GM21515 (cell line): ENCODE results near the gene C1orf87.

Source experiments
- ATAC-seq: cut with Tn5 transposase; IDR thresholded peaks from one replicate; pipeline ENCODE4 v1.9.1; 2021; ENCODE audit not compliant: unreplicated experiment

The C1orf87 gene

GRCh38 chr1:60073605-60074278 lies at the start of gene C1orf87:
C1orf87 (minus strand) TSS chr1:60073770; CDS start chr1:60072643, 1,127 bp downstream.
- no peak for ATAC-seq

GRCh38 chr1:60118085-60118484 lies 44.5 kb upstream of the C1orf87 start:
- ATAC-seq: no peak

GRCh38 chr1:60114745-60115318 lies 41.3 kb upstream of the C1orf87 start:
- no peak for ATAC-seq

DNA sequence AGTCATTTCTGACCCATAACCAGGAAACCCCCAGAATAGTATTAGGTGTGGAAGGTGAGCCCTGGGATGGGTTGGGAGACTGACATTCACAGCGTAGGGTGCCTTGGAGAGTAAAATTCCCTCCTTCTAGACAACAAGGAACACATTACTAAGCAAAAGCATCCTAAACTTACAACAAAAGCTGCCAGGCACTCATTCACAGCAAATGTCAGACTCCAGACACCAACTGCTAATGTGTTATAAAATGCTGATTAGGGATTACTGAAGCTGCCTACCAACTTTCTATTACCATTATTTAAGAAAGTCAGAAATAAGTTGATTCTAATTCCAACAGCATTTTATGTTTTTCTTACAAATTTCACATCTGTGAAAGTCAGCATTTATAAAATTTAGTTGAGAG lies 40.0 kb upstream of the C1orf87 start:
- no peak for ATAC-seq

DNA sequence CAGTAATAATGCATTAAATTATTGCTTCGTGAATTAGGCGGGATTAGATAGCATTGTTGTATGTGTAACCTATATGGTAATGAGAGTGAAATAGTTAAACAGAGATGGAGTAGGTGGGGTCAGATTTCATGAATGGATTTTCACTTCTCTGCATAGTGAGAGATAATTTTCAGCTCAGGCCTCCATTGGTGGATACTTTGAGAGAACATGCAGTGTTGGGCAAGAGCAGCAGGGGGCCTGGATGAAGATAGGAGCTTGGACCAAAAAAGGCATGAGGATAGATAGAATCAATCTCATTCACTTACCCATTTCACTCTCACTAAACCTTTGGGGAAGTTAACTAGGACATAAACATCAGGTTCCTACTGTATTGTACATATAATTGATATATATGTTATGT lies 39.5 kb upstream of the C1orf87 start:
- ATAC-seq: no peak

- ATAC-seq: no peak
These were observed 38.1 kb upstream of the C1orf87 start for GRCh38 chr1:60111716-60112115.

DNA sequence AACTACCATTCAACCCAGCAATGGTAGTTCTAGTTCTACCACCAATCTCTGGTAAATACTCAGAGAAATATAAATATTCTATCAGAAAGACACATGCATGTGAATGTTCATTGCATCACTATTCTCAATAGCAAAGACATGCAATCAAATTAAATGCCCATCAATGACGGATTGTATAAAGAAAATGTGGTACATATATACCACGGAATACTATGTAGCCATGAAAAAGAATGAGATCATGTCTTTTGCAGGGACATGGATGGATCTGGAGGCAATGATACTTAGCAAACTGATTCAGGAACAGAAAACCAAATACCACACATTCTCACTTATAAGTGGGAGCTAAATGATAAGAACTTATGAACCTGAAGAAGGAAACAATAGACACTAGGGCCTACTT lies 37.5 kb upstream of the C1orf87 start:
- no peak for ATAC-seq

- ATAC-seq: no peak
These were observed 34.6 kb upstream of the C1orf87 start for GRCh38 chr1:60108196-60108595.

- no peak for ATAC-seq
These were observed 29.6 kb upstream of the C1orf87 start for GRCh38 chr1:60103186-60103585.

DNA sequence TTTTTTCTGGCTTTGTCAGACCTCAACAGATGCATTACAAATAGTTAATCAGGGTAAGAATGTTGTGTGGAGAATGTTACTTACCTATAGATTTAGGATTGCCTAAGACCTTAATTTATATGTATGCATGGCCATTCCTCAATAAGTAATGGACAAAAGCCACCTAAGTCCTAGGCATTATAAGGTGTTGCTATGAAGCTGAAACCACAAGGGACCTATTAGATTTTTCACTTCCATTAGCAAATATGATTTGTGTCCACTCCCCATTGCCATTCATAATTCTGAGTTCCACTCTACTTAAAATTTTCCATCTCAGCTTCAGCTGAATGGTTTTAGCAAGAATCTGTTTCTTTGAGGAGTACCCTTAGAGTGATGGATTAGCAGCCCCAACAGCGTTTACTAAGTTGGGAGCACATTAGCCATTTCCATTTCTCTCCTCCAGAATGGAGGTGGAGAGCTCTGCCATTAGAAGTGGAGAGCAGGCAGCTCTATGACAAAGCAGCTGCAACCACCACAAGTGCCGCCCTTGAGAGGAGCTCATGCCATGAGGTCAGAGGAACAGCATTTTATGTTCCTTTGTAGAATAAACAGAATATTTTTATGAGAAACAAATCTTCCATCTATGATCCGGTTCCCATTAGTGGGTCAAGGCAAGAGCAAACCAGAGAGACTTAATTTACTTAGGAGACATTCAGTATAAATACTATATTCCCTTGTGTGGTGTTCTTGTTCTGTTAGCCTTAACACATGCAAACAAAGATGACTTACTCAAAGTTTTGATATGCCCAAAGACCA lies 28.9 kb upstream of the C1orf87 start:
- no peak for ATAC-seq

GRCh38 chr1:60101516-60101915 lies 27.9 kb upstream of the C1orf87 start:
- ATAC-seq: no peak

DNA sequence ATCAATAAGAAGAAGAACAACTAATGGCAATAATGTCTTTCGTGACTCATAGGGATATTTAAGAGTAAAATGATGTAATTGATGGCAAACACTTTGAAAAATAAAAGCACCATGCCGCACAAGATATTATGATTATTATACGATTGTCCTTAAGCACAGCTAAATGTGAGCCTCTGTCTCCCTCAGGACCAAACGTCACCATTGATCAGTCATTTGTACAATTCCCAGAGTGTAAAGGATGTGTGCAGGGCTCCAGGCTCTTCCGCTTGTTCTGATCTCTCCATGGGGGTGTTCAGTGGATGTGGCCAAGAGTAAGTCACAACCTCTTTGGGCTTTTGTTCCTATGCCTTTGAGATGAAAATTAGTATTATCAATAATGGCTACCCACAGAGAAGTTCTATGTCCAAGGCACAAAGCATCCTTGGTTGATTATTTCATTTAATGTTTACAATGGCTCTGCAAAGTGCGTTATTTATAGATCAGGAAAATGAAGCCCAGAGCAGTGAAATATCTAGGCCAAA lies 17.7 kb upstream of the C1orf87 start:
- no peak for ATAC-seq

DNA sequence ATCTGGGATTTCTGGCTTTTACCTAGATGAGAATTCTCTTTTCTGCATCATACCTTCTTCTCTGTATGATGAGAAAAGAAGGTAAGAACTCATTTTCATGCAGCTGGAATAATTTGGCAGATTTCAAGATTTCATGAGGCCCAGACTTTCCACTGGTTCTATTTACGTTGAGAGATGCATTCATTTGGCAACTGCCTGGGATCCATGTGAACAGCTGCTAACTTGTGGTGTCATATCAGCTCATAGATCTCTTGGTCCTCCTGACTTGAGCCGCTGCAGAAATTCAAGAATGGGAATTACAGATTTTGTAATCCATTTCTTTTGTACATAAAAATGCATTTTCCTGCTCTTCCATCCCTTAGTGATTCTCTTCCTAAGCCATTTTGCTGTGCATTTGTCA lies 17.1 kb upstream of the C1orf87 start:
- no peak for ATAC-seq

GRCh38 chr1:60088620-60089155 lies 15.1 kb upstream of the C1orf87 start:
- ATAC-seq: no peak

DNA sequence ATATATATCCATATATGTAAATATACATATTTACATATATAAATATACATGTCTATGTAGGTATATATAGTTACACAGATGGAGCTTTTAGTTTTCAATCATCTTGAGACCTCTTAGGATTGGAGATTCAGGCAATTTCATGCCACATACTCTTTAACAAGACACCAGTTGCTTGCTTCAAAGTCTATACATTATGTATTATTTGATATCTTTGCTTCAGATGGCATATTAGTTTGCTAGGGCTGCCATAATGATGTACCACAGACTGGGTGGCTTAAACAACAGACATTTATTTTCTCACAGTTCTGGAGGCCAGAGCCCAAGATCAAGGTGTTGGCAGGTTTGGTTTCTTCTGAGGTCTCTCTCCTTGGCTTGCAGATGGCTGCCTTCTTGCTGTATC lies 14.1 kb upstream of the C1orf87 start:
- no peak for ATAC-seq

GRCh38 chr1:60078182-60078581 lies 4.6 kb upstream of the C1orf87 start:
- ATAC-seq: no peak

DNA sequence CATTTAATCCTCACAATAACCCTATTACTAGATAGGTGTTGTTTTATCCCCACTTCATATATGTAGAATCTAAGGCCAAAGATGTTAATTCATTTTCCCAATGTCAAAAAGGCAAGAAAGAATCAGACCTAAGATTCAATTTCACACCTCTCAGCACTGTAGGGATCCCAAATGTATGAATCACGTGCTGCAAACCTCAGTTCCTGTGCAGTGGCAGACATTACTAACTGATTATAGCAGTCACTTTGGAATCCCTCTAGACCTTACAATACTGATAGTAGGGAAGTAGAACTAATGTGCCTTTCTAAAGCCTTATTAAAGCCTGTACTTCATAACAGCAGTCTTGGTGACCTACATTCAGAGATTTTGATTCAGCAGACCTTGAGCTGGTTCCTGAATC lies 2.3 kb downstream of the C1orf87 start:
- ATAC-seq: no peak

GRCh38 chr1:60069691-60070090 lies 3.9 kb downstream of the C1orf87 start:
- no peak for ATAC-seq

DNA sequence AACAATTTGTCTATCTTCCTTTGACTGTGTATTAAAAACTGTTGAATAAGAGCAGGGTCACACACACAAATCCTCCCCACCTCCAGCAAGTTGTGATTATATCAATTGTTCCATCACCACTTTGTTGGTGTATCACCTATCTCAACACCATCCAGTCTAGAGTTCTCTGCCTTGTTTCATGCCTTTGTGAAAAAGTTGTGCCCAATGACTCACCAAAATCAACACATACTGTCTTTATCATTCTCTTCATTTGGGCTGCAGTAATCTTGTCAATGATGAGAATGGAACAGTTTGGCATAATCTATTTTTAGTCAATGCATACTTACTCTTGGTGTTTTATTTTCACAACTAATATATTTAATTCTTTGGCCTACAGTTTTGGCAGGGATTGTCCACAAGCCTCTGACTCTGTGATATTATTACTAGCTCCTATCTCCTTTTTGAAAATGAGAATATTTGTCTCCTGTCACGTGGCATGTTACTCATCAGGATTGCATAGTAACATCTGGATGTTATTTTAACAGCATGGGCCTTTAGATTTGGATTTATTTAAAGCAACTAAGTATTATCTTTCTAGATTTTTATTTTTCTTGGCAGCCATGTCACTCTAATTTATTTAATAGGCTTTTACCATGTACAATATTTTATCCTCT lies 5.1 kb downstream of the C1orf87 start:
- no peak for ATAC-seq

GRCh38 chr1:60066001-60066400 lies 7.6 kb downstream of the C1orf87 start:
- no peak for ATAC-seq

- no peak for ATAC-seq
These were observed 8.4 kb downstream of the C1orf87 start for GRCh38 chr1:60065199-60065598.
